Fibroblast of lung (primary cell): Measurements from ENCODE around the gene LTBP1. TPM values are rescaled to one million over a fixed set of nuclear protein-coding genes. Genes with fewer than 3 reads are reported as not detected.
"Not testable (repeated sequence)": the region's sequence is repeated elsewhere in the genome, so short reads cannot be mapped to it uniquely, and the experiment has no call there.

Experiments
- DNase-seq, 2 donors: peaks; one replicate each; pipeline versions ENCODE4 v3.0.0 to v3.0.0-alpha.2; 2010; ENCODE audit warnings: low read depth in 2 of 2
- H2AFZ ChIP-seq: 2 replicates; pipeline ENCODE4 v1.5.1; 2012; ENCODE audit warnings: low read length, control low read depth, inconsistent platforms
- H3K27ac ChIP-seq: 2 replicates; pipeline ENCODE4 v1.5.1; 2011; ENCODE audit warnings: low read length, control low read depth; ENCODE audit not compliant: insufficient read depth
- H3K27me3 ChIP-seq: 2 replicates; pipeline ENCODE4 v1.5.1; 2011; ENCODE audit warnings: mild to moderate bottlenecking, low read length; ENCODE audit not compliant: control insufficient read depth, insufficient read depth
- H3K36me3 ChIP-seq: 2 replicates; pipeline ENCODE4 v1.5.1; 2011; ENCODE audit warnings: low read length; ENCODE audit not compliant: control insufficient read depth, insufficient read depth
- H3K4me1 ChIP-seq: 2 replicates; pipeline ENCODE4 v1.5.1; 2011; ENCODE audit warnings: low read length; ENCODE audit not compliant: control insufficient read depth, insufficient read depth; ENCODE audit errors: extremely low read depth
- H3K4me2 ChIP-seq: 2 replicates; pipeline ENCODE4 v1.5.1; 2011; ENCODE audit warnings: low read length, control low read depth; ENCODE audit not compliant: insufficient read depth; ENCODE audit errors: extremely low read depth
- H3K4me3 ChIP-seq, 4 experiments: fragments of 200-600 bp in 1 of 4; sonication (generic) in 1 of 4; replicated peaks in 1 of 4; 2 replicates each; pipeline ENCODE4 v1.5.1; 2011 to 2016; ENCODE audit warnings: low read length in 4 of 4, low read depth in 3 of 4, mild to moderate bottlenecking in 3 of 4, control low read depth in 2 of 4, inconsistent platforms in 1 of 4, mixed read lengths in 1 of 4; ENCODE audit not compliant: insufficient read depth in 1 of 4; ENCODE audit errors: control extremely low read depth in 1 of 4
- H3K79me2 ChIP-seq: 2 replicates; pipeline ENCODE4 v1.5.1; 2012; ENCODE audit warnings: mild to moderate bottlenecking, low read length, inconsistent platforms; ENCODE audit not compliant: control insufficient read depth, insufficient read depth
- H3K9ac ChIP-seq: 2 replicates; pipeline ENCODE4 v1.5.1; 2011; ENCODE audit warnings: mild to moderate bottlenecking, low read length, control low read depth; ENCODE audit not compliant: insufficient read depth
- H3K9me3 ChIP-seq: 2 replicates; pipeline ENCODE4 v1.5.1; 2012; ENCODE audit warnings: low read depth, low read length; ENCODE audit not compliant: control insufficient read depth, insufficient read depth
- H4K20me1 ChIP-seq: 2 replicates; pipeline ENCODE4 v1.5.1; 2011; ENCODE audit warnings: low read length; ENCODE audit not compliant: control insufficient read depth, insufficient read depth; ENCODE audit errors: extremely low read depth
- CTCF ChIP-seq, 2 donors: IDR thresholded peaks in 1 of 2; conservative IDR thresholded peaks in 1 of 2; 1 replicate in 1 of 2; 2 replicates in 1 of 2; pipeline ENCODE4 v1.5.1; 2011 to 2012; ENCODE audit warnings: low read length in 2 of 2, control low read depth in 1 of 2, inconsistent platforms in 1 of 2, low read depth in 1 of 2, mild to moderate bottlenecking in 1 of 2
- EZH2 ChIP-seq: IDR thresholded peaks from 2 replicates; pipeline ENCODE4 v1.5.1; 2012; ENCODE audit warnings: low read length, control low read depth, mild to moderate bottlenecking; ENCODE audit errors: missing control alignments
- polyA plus RNA-seq, 2 donors: library from polyadenylated mRNA; depleted of rRNA in 1 of 2; stranded (reverse) in 1 of 2; unstranded in 1 of 2; fragments of >200 nt; gene quantifications; 2 replicates each; pipeline ENCODE4 v1.2.1, GENCODE V29; 2011 to 2012; ENCODE audit warnings: missing spikeins in 1 of 2
- total RNA-seq: library from RNA; depleted of rRNA; stranded (reverse); fragments of >200 nt; gene quantifications from 2 replicates; pipeline ENCODE4 v1.2.1, GENCODE V29; 2014

LTBP1 gene
- total and polyA plus RNA-seq, 2 donors (not counting 1 experiment from before 2014, with no cell fraction given) = 254 to 324 TPM

- TF ChIP-seq EZH2 (no peak), CTCF (conservative IDR thresholded peaks at IDR 0.05 in 1 of 2, IDR thresholded peaks at IDR 0.05 in 1 of 2; ENCODE audit: low read depth in 1 of 2, low read length in 2 of 2) (no peak)
- H3K27me3 ChIP-seq = no peaks in the 10 kb centered on the region
- H3K4me3 ChIP-seq = no peak overlapping the region
- H3K36me3 ChIP-seq = peaks cover 11% of the 10 kb centered on the region
- no peaks in the 10 kb centered on the region for H3K79me2 ChIP-seq
- H2AFZ ChIP-seq = no peak overlapping the region
- peaks cover 3% of the 10 kb centered on the region for H3K4me1 ChIP-seq
- H4K20me1 ChIP-seq = no peaks in the 10 kb centered on the region
- no peak overlapping the region for H3K9ac ChIP-seq
- peak overlapping the region; percentile 8 for H3K27ac ChIP-seq
- H3K4me2 ChIP-seq = no peak overlapping the region
- H3K9me3 ChIP-seq = no peaks in the 10 kb centered on the region
- DNase-seq = peak; percentile 14 to 77
Observed at GRCh38 chr2:33363325-33364298, 416.9 kb downstream of the LTBP1 start.

- no peak overlapping the region for H3K9ac ChIP-seq
- no peak overlapping the region for H3K27ac ChIP-seq
- TF ChIP-seq EZH2 = no peak
- no peak overlapping the region for H3K4me3 ChIP-seq
- peaks cover 11% of the 10 kb centered on the region for H3K36me3 ChIP-seq
- H3K4me2 ChIP-seq = no peak overlapping the region
- no peaks in the 10 kb centered on the region for H3K9me3 ChIP-seq
- no peaks in the 10 kb centered on the region for H3K79me2 ChIP-seq
- H3K27me3 ChIP-seq = no peaks in the 10 kb centered on the region
- no peak overlapping the region for H2AFZ ChIP-seq
- DNase-seq = peak in 1 of 2 donors; percentile 30
- no peaks in the 10 kb centered on the region for H4K20me1 ChIP-seq
- H3K4me1 ChIP-seq = peaks cover 3% of the 10 kb centered on the region
Observed at GRCh38 chr2:33365264-33365970, 418.7 kb downstream of the LTBP1 start.

- H3K27ac ChIP-seq = no peak overlapping the region
- H3K9ac ChIP-seq = no peak overlapping the region
- H3K9me3 ChIP-seq = no peaks in the 10 kb centered on the region
- H3K4me1 ChIP-seq = peaks cover 3% of the 10 kb centered on the region
- peak overlapping the region; percentile 9 for H3K4me2 ChIP-seq
- H3K27me3 ChIP-seq = no peaks in the 10 kb centered on the region
- TF ChIP-seq CTCF (conservative IDR thresholded peaks at IDR 0.05 in 1 of 2, IDR thresholded peaks at IDR 0.05 in 1 of 2; ENCODE audit: low read depth in 1 of 2, low read length in 2 of 2) (no peak), EZH2 (no peak)
- H3K79me2 ChIP-seq = no peaks in the 10 kb centered on the region
- no peak overlapping the region for H3K4me3 ChIP-seq
- no peak overlapping the region for H2AFZ ChIP-seq
- DNase-seq = peak in 1 of 2 donors; percentile 93
- no peaks in the 10 kb centered on the region for H4K20me1 ChIP-seq
- H3K36me3 ChIP-seq = peaks cover 10% of the 10 kb centered on the region
Observed at GRCh38 chr2:33366473-33366872, 419.7 kb downstream of the LTBP1 start.

DNA sequence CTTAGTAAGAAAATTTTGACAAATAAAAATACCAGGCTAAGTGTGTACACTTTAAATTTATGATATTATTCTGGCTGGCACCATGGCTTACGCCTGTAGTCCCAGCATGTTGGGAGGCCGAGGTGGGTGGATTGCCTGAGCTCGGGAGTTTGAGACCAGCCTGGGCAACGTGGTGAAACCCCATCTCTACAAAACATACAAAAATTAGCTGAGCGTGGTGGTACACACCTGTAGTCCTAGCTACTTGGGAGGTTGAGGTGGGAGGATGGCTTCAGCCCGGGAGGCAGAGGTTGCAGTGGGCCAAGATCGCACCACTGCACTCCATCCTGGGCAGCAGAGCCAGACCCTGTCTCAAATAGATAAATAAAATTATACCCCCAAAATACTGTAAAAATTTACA is 421.8 kb downstream of the LTBP1 start:
- H3K27me3 ChIP-seq, H3K36me3 ChIP-seq, H4K20me1 ChIP-seq, H3K4me3 ChIP-seq, H2AFZ ChIP-seq, H3K79me2 ChIP-seq, H3K9ac ChIP-seq, DNase-seq, H3K27ac ChIP-seq, H3K4me2 ChIP-seq, H3K9me3 ChIP-seq, H3K4me1 ChIP-seq: not testable (repeated sequence)
